Stimulated activated CD8-positive, alpha-beta memory T cell treated with anti-CD3 and anti-CD28 coated beads, Interleukin-2, amount 100 ng/mL, for 48 hours (primary cell): ENCODE results near the gene OMA1.

ENCODE experiments used
- DNase-seq, 2 donors: peaks; one replicate each; pipeline ENCODE4 v3.0.0-alpha.2; 2020; ENCODE audit warnings: low read depth in 2 of 2

OMA1 gene

DNA sequence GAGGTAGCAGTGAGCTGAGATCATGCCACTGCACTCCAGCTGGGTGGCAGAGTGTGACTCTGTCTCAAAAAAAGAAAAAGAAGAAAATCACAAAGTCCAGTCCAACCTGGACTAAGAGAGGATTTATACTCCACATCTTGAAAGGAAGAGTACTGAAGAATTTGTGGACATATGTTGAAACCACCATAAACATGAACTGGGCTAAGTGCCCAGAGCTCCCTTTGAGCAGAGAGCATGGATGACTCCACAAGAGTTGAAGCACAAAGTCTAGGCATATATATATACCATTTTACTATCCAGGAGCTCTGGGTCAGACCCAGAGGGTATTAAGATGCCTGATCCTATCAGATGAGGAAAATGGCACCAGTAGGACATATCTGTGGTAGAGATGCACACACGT is 86.6 kb downstream of the OMA1 start:
- DNase-seq = no peak

- no peak for DNase-seq
Measured at GRCh38 chr1:58457023-58457635, 89.4 kb downstream of the OMA1 start.

GRCh38 chr1:58456470-58456869 is 90.1 kb downstream of the OMA1 start:
- no peak for DNase-seq

DNA sequence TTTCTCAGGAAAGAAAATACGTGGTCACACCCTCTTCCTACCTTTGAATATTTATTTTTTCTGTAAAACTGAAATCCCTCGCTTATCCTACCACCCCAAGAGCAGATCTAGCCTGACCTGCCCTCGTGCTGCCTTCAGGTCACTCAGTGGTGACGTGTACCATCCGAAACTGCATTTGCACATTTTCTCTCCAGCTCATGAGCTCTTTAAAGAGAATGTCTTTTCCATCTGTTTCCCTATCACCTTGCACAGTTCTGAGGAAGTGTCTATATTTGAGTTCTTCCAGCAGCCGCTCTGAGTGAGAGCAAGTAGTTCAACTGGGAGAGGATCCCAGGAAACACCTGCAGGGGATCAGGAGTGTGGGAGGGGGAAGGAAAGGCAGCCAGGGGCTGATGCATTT is 91.7 kb downstream of the OMA1 start:
- no peak for DNase-seq

DNA sequence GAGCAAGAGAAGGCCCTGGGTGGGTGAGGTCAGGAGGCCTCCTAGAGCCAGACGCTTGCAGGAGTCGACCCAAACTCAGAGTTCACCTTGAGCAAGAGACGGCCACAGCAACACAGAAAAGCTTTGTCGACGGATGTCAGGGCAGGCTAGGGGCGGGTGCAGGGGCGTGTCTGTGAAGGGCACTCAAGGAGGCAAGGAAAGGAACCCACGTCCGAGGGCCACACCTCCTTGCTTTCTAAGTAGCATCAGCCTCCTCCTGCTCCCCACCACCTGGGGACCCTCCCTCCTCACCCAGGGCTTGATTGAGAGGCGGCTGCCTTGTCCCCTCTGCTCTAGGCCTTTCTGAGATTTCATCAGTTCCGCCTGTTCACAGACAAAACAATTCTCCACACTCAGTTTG is 92.1 kb downstream of the OMA1 start:
- no peak for DNase-seq

DNA sequence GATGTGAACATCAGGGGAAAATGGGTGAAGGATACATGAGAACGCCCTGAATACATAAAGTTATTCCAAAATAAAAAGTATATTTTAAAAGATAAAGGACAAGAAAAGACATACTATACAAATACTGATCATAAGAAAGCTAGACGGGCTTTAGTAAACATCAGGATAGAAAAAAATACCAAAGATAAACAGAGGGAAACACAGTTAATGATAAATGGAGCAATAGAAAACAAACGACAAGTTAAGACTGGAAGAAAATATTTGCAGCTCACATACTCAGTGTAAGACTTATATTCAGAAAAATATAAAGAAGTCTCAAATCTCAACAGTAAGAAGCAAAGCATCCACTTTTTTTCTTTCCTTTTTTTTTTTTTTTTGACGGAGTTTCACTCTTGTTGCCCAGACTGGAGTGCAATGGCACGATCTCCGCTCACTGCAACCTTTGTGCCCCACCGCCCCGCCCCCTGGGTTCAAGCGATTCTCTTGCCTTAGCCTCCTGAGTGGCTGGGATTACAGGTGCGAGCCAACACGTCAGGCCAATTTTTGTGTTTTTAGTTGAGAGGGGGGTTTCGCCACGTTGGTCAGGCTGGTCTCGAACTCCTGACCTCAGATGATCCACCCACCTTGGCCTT is 94.8 kb downstream of the OMA1 start:
- DNase-seq = no peak

GRCh38 chr1:58447886-58448285 is 98.6 kb downstream of the OMA1 start:
- DNase-seq = no peak

- no peak for DNase-seq
Measured at GRCh38 chr1:58447042-58447441, 99.5 kb downstream of the OMA1 start.

DNA sequence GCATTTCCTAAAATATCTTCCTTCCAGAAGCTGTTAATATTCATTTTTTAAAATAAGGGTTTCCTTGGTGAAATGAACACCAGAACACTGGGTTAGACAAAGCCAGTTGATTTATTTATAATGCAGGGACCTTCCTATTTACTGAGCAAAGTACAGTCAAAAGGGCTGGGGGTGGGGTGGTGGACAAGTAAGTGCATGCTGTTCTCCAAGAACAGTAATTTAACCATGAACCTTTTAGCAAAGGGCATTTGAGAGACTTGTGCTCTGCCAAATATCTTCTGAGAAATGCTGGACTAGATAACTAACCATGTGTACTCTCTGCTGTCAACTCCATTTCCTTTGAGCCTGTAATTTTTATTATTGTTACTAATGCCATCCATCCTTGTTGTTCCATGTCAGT is 100.2 kb downstream of the OMA1 start:
- no peak for DNase-seq

GRCh38 chr1:58443986-58444868 is 102.3 kb downstream of the OMA1 start:
- DNase-seq = no peak

DNA sequence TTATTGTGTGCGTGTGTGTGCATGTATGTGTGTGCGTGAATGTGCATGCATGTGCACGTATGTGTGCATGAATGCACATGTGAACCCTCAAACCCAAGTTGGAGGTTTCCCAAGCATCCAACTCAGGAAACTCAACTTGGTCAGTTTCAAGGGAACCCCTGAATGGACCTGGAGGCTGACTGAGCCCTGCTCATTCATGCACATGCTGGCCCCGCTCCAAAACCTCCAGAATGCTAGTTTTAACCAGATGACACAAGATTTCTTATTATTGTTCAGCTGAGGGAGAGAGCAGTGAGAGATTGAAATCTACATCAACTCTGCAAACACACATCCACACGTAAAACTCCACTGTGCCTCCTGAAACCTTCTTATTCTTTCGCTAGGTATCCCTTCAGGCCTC is 104.4 kb downstream of the OMA1 start:
- no peak for DNase-seq

DNA sequence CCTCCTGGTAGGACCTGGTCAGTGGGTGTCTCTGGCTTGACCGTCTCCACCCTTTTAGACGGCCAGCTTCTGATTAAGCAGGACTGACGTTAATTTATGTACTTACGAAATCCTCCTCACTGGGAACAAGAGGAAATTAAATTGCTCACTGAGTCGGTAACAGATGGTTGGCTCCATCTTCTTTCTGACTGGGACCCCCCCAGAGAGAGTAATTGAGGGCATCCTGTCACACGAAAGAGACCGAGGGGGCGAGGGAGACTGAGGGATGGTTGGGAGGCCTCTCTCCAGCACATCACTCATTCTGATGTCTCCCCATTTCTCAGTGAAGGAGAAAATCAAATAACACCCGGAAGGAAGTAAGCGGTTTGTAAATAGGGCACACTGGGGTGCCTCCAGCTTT is 104.8 kb downstream of the OMA1 start:
- no peak for DNase-seq

DNA sequence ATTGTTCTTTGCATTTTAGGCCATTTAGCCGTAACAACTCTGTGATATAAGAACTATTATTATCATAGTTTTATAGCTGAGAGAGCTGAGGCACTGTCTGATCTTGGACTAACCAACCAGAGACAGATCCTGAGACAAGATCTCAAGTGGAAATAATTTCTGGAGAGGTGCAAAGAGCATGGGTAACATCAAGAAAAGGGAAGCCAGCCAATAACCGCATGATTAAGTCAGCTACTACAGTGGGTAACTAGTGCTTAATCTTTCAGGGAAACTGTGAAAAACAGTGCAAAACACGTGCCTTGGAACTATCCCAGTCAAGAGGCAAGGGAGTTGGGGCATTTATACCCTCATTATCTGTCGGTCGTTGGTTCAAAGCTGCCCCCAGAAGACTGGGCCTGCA is 105.8 kb downstream of the OMA1 start:
- DNase-seq = no peak

- DNase-seq = no peak
Measured at GRCh38 chr1:58439946-58440345, 106.6 kb downstream of the OMA1 start.

- DNase-seq = no peak
Measured at GRCh38 chr1:58438468-58438867, 108.1 kb downstream of the OMA1 start.

- DNase-seq = no peak
Measured at GRCh38 chr1:58437623-58438022, 108.9 kb downstream of the OMA1 start.

GRCh38 chr1:58436615-58437297 is 109.8 kb downstream of the OMA1 start:
- no peak for DNase-seq

GRCh38 chr1:58435376-58435775 is 111.2 kb downstream of the OMA1 start:
- DNase-seq = no peak

- DNase-seq = no peak
Measured at GRCh38 chr1:58434607-58435006, 111.9 kb downstream of the OMA1 start.

DNA sequence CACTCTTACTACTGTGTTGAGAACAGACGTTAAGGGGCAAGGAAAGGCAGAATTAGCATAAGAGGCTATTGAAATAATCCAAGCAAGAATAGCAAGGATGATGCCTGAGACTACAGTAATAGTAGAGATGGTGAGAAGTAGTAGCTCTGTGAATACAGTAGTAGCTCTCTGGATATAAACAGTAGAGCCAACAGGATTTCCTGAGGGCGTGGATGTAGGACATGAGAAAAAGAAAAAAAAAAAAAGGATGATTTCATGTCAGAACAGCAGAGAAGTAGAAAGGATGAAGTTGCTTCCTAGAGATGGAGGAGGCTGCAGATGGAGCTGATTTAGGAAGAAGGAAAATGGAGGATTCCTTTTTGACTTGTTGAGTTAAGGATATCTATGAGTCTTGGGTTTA is 112.3 kb downstream of the OMA1 start:
- no peak for DNase-seq

DNA sequence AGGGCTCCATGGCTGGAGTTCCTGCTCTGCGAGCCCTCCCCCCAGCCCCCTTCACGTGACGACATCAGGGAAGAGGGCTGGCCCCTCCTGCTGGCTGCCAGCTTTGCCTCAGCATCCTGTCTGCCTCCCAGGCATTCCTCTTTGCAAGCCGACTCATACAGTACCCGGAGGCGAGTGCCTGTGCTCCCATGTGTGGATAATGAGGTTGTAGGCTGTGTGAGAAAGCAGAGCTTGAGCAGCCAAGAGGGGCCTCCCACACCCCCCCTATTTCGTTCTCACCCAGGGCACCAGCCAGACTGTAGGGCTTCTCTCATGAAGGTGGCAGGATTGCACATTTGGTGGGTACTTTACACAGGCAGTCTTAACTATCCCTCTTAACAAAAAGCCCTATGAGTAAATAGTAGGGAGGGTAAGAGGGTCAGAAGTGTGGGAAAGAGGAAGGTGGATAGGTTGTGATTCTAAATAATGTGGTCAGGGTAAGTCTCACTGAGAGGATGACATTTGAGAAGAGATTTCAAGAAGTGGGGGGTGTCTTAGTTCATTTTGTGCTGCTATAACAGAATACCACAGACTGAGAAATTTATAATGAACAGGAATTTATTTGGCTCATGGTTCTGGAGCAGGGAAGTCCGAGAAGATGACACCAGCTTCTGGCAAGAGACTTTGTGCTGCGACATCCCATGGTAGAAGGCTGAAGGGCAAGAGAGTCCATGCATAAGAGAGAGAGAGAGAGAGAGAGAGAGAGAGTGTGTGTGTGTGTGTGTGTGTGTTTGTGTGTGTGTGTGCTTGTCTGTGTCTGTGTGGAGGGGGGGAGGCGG is 113.5 kb downstream of the OMA1 start:
- DNase-seq = no peak
